Fibroblast of the aortic adventitia (primary cell): ENCODE measurements around the gene CLASRP. TPM values are rescaled to one million over a fixed set of nuclear protein-coding genes. Genes with fewer than 3 reads are reported as not detected.

ENCODE experiments used
- DNase-seq: peaks from one replicate; pipeline ENCODE4 v3.0.0-alpha.2; 2010; ENCODE audit warnings: low read depth
- H3K4me3 ChIP-seq: 2 replicates; pipeline ENCODE4 v1.5.1; 2011; ENCODE audit warnings: low read depth, mild to moderate bottlenecking, control low read depth, low read length, moderate library complexity
- total RNA-seq: library from RNA; depleted of rRNA; stranded (reverse); fragments of >200 nt; gene quantifications from 2 replicates; pipeline ENCODE4 v1.2.3, GENCODE V29; 2012; ENCODE audit warnings: low replicate concordance
- TF ChIP-seq, protein P1 (sequence below): IDR thresholded peaks from 2 replicates; pipeline ENCODE4 v1.5.1; 2011; ENCODE audit warnings: mild to moderate bottlenecking, low read length, control low read depth, inconsistent platforms; ENCODE audit not compliant: insufficient read depth

CLASRP gene
- total RNA-seq, 1 donor, result 32.4 TPM

DNA sequence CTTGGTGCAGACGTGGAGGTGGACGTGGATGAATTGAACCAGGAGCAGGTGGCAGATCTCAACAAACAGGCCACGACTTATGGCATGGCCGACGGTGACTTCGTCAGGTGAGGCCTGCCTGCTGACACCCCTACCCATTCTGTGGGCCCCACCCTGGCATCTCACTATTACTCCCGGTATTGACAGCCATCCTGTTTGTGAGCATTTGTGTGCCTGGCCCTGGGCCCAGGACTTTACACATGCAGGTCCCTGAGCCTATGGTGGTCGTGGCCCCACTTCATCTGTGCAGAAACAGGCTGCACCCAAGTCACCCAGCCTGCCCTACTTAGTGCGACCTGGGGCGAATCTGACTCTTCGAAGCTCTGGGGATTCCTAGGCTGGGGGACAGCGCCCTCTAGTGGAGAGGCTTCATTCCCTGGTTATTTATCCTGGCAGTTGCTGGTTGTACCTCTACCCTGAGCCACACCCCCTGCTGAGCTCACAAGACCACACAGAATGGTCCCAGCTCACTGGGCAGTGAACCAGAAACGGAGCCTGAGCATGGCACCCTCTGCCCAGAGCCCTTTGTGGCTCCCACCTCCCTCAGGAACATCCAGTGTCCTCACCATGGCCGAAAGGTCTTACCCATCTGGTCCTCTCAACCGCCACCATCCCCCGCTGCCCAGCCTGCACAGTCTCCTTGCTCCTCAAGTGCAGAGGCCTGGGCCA lies 20.6 kb downstream of the CLASRP start:
- H3K4me3 ChIP-seq, result no peak overlapping the region
- DNase-seq, result peak; percentile 77
- TF ChIP-seq, protein P1, sequence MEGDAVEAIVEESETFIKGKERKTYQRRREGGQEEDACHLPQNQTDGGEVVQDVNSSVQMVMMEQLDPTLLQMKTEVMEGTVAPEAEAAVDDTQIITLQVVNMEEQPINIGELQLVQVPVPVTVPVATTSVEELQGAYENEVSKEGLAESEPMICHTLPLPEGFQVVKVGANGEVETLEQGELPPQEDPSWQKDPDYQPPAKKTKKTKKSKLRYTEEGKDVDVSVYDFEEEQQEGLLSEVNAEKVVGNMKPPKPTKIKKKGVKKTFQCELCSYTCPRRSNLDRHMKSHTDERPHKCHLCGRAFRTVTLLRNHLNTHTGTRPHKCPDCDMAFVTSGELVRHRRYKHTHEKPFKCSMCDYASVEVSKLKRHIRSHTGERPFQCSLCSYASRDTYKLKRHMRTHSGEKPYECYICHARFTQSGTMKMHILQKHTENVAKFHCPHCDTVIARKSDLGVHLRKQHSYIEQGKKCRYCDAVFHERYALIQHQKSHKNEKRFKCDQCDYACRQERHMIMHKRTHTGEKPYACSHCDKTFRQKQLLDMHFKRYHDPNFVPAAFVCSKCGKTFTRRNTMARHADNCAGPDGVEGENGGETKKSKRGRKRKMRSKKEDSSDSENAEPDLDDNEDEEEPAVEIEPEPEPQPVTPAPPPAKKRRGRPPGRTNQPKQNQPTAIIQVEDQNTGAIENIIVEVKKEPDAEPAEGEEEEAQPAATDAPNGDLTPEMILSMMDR, result peak; percentile 91

DNA sequence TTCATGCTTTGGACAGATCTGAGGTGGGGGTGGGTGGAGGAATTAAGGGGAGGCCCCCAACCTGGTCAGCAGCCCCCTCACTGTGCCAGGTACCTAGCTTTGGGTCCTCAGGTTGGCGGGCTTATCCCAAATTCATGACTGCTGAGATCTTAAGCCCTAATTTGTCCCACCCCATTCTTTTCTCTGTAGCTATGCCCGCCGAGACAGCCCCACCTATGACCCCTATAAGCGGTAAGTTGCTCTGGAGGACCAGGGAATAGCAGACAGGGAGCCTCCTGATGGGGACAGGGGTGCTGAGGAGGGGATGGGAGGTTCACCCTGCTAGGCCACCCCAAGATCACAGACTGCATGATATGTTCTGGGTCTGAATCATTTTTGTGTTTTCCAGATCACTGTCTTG lies 23.1 kb downstream of the CLASRP start:
- TF ChIP-seq, protein P1, result no peak
- no peak for DNase-seq
- no peak overlapping the region for H3K4me3 ChIP-seq

DNA sequence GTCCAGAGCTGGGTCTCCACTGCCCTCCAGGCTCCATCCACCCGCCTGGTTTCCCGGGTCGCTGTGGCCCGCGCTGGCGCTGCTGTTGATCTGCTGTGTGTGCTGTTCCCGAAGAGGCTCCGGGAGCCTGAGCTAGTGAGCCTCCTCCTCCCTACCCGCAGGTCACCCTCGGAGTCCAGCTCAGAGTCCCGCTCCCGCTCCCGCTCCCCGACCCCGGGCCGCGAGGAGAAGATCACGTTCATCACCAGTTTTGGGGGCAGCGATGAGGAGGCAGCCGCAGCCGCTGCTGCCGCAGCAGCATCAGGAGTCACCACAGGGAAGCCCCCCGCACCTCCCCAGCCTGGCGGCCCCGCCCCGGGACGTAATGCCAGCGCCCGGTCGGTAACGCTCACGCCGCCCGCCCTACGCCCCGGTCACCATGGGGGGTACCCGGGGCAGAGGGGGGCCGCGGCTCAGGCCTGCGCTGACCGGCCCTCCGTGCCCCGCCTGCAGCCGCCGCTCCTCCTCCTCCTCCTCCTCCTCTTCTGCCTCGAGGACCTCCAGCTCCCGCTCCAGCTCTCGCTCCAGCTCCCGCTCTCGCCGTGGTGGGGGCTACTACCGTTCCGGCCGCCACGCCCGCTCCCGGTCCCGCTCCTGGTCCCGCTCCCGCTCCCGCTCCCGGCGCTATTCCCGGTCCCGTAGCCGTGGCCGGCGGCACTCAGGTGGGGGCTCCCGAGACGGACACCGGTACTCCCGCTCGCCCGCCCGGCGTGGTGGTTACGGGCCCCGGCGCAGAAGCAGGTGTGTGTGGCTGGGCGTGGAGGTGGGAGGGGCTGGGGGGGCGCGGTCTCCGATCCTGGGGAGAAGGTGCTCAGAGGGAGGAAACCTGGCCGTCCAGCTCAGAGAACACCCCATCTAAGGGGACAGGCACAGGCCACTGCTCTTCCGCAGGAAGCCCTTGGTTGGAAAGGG lies 25.3 kb downstream of the CLASRP start:
- DNase-seq, result no peak
- H3K4me3 ChIP-seq, result no peak overlapping the region

DNA sequence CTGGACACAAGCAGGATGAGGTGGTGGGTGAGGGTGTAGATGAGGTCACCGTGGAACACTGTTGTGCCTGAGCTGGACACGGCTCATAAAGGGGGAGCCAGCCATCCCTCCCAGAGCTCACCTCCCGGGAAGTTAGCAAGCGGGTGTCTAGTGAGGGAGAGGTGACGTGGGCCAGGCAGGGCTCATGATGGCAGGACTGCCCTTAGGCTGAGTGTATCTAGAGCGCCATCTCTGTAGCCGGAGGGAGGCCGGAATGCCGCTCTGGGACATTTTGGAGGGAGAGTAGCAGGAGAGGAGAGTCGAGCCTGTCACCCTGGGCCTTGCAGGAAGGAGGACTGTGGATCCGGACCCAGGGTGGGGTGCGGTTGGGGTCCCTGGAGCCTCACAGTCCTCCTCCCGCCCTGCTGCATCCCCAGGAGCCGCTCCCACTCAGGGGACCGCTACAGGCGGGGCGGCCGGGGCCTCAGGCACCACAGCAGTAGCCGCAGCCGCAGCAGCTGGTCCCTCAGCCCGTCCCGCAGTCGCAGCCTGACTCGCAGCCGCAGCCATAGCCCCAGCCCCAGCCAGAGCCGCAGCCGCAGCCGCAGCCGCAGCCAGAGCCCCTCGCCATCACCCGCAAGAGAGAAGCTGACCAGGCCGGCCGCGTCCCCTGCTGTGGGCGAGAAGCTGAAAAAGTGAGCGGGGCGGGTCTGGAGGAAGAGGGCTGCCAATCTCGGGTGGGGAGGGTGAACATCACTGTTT lies 28.2 kb downstream of the CLASRP start:
- no peak for DNase-seq
- TF ChIP-seq, protein P1, result no peak
- H3K4me3 ChIP-seq, result no peak overlapping the region

More for the DNA sequence above, 25.3 kb downstream of the CLASRP start:
- TF ChIP-seq, protein P1, result no peak

DNA sequence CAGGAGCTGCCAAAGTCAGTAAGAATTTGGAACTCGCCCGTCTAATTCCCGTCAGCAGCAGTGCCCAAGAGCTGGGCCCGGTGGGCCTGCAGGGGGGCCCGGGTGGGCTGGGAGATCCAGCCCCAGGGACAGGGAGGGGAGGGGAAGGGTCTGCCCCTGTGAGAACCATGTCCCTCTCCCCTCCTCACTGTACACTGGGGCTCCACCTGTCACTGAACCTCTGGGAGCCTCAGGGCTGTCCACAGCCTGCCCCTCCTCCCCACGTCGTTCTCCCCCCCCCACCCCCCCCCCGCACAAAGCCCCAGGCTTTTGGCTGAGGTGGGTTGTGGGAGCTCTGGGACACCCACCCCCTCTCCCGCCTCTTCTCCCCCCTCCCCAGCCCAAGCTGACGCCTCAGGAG lies 29.2 kb downstream of the CLASRP start:
- DNase-seq, result no peak
- TF ChIP-seq, protein P1, result no peak

DNA sequence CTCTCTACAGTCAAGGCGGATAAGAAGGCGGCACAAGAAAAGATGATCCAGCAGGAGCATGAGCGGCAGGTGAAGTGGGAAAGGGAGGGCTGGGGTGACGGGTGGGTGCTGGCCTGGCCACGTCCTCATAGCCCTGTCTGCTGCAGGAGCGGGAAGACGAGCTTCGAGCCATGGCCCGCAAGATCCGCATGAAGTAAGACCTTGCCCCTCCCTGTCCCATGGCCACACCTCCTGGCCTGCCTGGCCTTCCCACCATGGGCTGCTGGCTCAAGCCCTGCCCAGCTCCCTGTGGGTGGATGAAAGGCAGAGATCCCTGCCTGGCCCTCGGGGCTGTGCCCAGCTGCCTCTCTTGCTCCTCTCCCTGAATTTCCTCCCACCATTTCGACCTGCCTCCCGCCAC lies 30.2 kb downstream of the CLASRP start:
- peak; percentile 20 for DNase-seq
- TF ChIP-seq, protein P1, result no peak
- no peak overlapping the region for H3K4me3 ChIP-seq

More for the DNA sequence above, 29.2 kb downstream of the CLASRP start:
- no peak overlapping the region for H3K4me3 ChIP-seq
